GM20431 (cell line): Measurements from ENCODE around the gene PPP6R3.
"Not testable (repeated sequence)": the region's sequence is repeated elsewhere in the genome, so short reads cannot be mapped to it uniquely, and the experiment has no call there.

Experiments used
- in situ Hi-C: fragments of 300-500 bp; cut with MseI, MboI; formaldehyde crosslinking; loops from one replicate; pipeline ENCODE4 v1.15.0; 2020; ENCODE audit warnings: low sequenced_read_pairs; ENCODE audit not compliant: unreplicated experiment

PPP6R3 gene

GRCh38 chr11:68434159-68434558, 26.4 kb upstream of the PPP6R3 start:
- in situ Hi-C loops, result not testable (repeated sequence)

GRCh38 chr11:68436162-68436888, 24.2 kb upstream of the PPP6R3 start:
- in situ Hi-C loops, result no loop called here

- in situ Hi-C loops, result no loop called here
These were observed 23.3 kb upstream of the PPP6R3 start for GRCh38 chr11:68436985-68437926.

GRCh38 chr11:68437927-68438657, 22.5 kb upstream of the PPP6R3 start:
- in situ Hi-C loops, result no loop called here

- in situ Hi-C loops, result no loop called here
These were observed 21.8 kb upstream of the PPP6R3 start for GRCh38 chr11:68438658-68439259.

GRCh38 chr11:68439355-68440065, 21.0 kb upstream of the PPP6R3 start:
- in situ Hi-C loops, result no loop called here

GRCh38 chr11:68440224-68440623, 20.3 kb upstream of the PPP6R3 start:
- in situ Hi-C loops, result no loop called here

- in situ Hi-C loops, result no loop called here
These were observed 18.9 kb upstream of the PPP6R3 start for GRCh38 chr11:68441466-68442230.

- in situ Hi-C loops, result no loop called here
These were observed 18.1 kb upstream of the PPP6R3 start for GRCh38 chr11:68442433-68442832.

GRCh38 chr11:68444566-68444965, 16.0 kb upstream of the PPP6R3 start:
- in situ Hi-C loops, result no loop called here

- in situ Hi-C loops, result no loop called here
These were observed 15.0 kb upstream of the PPP6R3 start for GRCh38 chr11:68445531-68446035.

- in situ Hi-C loops, result no loop called here
These were observed 14.4 kb upstream of the PPP6R3 start for GRCh38 chr11:68446046-68446725.

GRCh38 chr11:68447015-68447801, 13.3 kb upstream of the PPP6R3 start:
- in situ Hi-C loops, result no loop called here

GRCh38 chr11:68447914-68448313, 12.6 kb upstream of the PPP6R3 start:
- in situ Hi-C loops, result not testable (repeated sequence)

GRCh38 chr11:68448604-68449011, 11.9 kb upstream of the PPP6R3 start:
- in situ Hi-C loops, result no loop called here

GRCh38 chr11:68449951-68450350, 10.6 kb upstream of the PPP6R3 start:
- in situ Hi-C loops, result no loop called here

- in situ Hi-C loops, result no loop called here
These were observed 9.8 kb upstream of the PPP6R3 start for GRCh38 chr11:68450711-68451110.
